Adipose tissue (tissue), 3 donors: ENCODE results near the gene DYNC2H1. TPM values are rescaled to one million over a fixed set of nuclear protein-coding genes. Genes with fewer than 3 reads are reported as not detected.

Experiments used
- H3K27ac ChIP-seq: one replicate; pipeline ENCODE4 v1.5.1; 2013; ENCODE audit warnings: low read depth, low read length
- WGBS, 3 donors: extraction: QIAGEN DNeasy Blood & Tissue Kit; methylation state at CpG; one replicate each; pipeline ENCODE4 v1.1.7; 2013; 5-methylcytosine and 5-hydroxymethylcytosine counted together
- polyA plus RNA-seq, 3 donors: library from polyadenylated mRNA; stranded (reverse); fragments of 200-250 nt; gene quantifications; one replicate each; pipeline ENCODE4 v1.2.3, GENCODE V29; 2013
- donor health status: healthy with polysubstance abuse.
- donor health status: Bipolar disorder and iron deficiency.
- donor health status: healthy.

DYNC2H1 gene
- polyA plus RNA-seq = 10 to 100 TPM in 1 of 3 donors, 1 to 10 TPM in 2; 5.7 to 12.7 (median 8.1) TPM

- 1% methylated on average over 52 to 53 of the region's 53 CpGs for WGBS, 3 donors
- no peak within 1 kb of the TSS for H3K27ac ChIP-seq
These were observed at the start of gene DYNC2H1 for GRCh38 chr11:103108933-103109817. Gene DYNC2H1 (plus strand): TSS chr11:103109426. CDS start chr11:103109575, 149 bp downstream.

- WGBS, 3 donors = 95 to 100% (median 100%) methylated on average over 1 of the region's 1 CpG
- H3K27ac ChIP-seq = no peak overlapping the region
These were observed 47.6 kb upstream of the DYNC2H1 start for GRCh38 chr11:103061656-103062055.

GRCh38 chr11:103067118-103067517 is 42.1 kb upstream of the DYNC2H1 start:
- no peak overlapping the region for H3K27ac ChIP-seq
- 91 to 93% (median 93%) methylated on average over 1 of the region's 1 CpG for WGBS, 3 donors

GRCh38 chr11:103069367-103069766 is 39.9 kb upstream of the DYNC2H1 start:
- H3K27ac ChIP-seq = no peak overlapping the region
- WGBS, 3 donors = 92 to 98% (median 96%) methylated on average over 2 of the region's 2 CpGs

GRCh38 chr11:103070142-103070541 is 39.1 kb upstream of the DYNC2H1 start:
- no peak overlapping the region for H3K27ac ChIP-seq

GRCh38 chr11:103071008-103071407 is 38.2 kb upstream of the DYNC2H1 start:
- no peak overlapping the region for H3K27ac ChIP-seq

- WGBS, 3 donors = 62 to 89% (median 73%) methylated on average over 3 of the region's 3 CpGs
- H3K27ac ChIP-seq = no peak overlapping the region
These were observed 32.9 kb upstream of the DYNC2H1 start for GRCh38 chr11:103076361-103076760.

GRCh38 chr11:103077554-103077953 is 31.7 kb upstream of the DYNC2H1 start:
- H3K27ac ChIP-seq = no peak overlapping the region
- WGBS, 3 donors = 80 to 90% (median 83%) methylated on average over 3 of the region's 3 CpGs

- no peak overlapping the region for H3K27ac ChIP-seq
- 97 to 99% (median 99%) methylated on average over 5 of the region's 5 CpGs for WGBS, 3 donors
These were observed 30.5 kb upstream of the DYNC2H1 start for GRCh38 chr11:103078710-103079109.

GRCh38 chr11:103079833-103080232 is 29.4 kb upstream of the DYNC2H1 start:
- H3K27ac ChIP-seq = no peak overlapping the region
- WGBS, 3 donors = 54 to 74% (median 67%) methylated on average over 1 of the region's 1 CpG

GRCh38 chr11:103085758-103086365 is 23.4 kb upstream of the DYNC2H1 start:
- H3K27ac ChIP-seq = no peak overlapping the region

GRCh38 chr11:103086461-103086860 is 22.8 kb upstream of the DYNC2H1 start:
- H3K27ac ChIP-seq = no peak overlapping the region

More at GRCh38 chr11:103085758-103086365, 23.4 kb upstream of the DYNC2H1 start:
- WGBS, 3 donors = 81 to 93% (median 83%) methylated on average over 1 of the region's 1 CpG

- H3K27ac ChIP-seq = no peak overlapping the region
- 0 to 1% (median 1%) methylated on average over 26 of the region's 26 CpGs for WGBS, 3 donors
These were observed 18.0 kb upstream of the DYNC2H1 start for GRCh38 chr11:103091064-103091800.

- WGBS, 3 donors = 0 to 1% (median 0%) methylated on average over 50 to 54 of the region's 54 CpGs
These were observed 17.3 kb upstream of the DYNC2H1 start, which contains the start of gene DCUN1D5 for GRCh38 chr11:103091801-103092524. Gene DCUN1D5 (minus strand): TSS chr11:103092160. CDS start chr11:103091872, 288 bp downstream.

GRCh38 chr11:103097279-103097678 is 11.9 kb upstream of the DYNC2H1 start:
- no peak overlapping the region for H3K27ac ChIP-seq

More at GRCh38 chr11:103091801-103092524, 17.3 kb upstream of the DYNC2H1 start, which contains the start of gene DCUN1D5:
- H3K27ac ChIP-seq = no peak within 1 kb of the TSS

- H3K27ac ChIP-seq = no peak overlapping the region
- 13 to 23% (median 23%) methylated on average over 26 of the region's 26 CpGs for WGBS, 3 donors
These were observed 677 bp downstream of the DYNC2H1 start for GRCh38 chr11:103109818-103110388.

GRCh38 chr11:103110391-103110790 is 1.2 kb downstream of the DYNC2H1 start:
- H3K27ac ChIP-seq = no peak overlapping the region

GRCh38 chr11:103111400-103111799 is 2.2 kb downstream of the DYNC2H1 start:
- H3K27ac ChIP-seq = no peak overlapping the region
- WGBS, 3 donors = 92 to 95% (median 94%) methylated on average over 5 of the region's 5 CpGs
